ENCODE data around the gene PKP2.

The PKP2 gene

DNA sequence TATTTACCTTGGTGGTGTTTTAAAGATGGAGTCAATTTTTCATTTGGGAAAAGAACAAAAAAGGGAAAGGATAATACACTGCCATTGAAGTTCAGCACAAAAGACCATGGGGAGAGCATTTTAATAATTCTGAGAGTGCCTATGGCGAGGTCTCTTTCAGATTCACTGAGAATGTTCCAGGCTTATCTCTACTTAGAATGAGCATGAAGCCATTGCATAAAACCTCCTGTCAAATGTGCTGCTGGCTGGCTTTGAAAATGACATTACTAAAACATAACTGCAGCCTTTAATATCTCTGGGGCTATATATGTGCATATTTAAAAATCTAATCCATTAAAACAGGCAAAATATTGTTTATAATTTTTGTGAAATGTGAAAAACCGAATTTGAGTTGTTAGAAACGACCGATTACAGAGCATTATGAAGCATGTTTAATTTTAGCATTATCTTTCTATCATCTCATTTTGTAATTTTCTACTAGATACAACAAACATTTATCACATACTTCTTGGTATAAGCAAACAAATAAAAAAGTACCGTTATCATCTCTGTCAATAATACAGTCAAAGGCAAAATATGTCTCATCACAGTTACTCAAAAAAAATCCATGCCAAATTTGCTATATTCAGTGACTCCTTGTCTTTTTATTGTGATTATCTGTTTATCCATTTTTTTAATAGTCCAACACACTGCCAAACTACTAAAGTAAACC lies 95.2 kb downstream of the PKP2 start:
- Histone ChIP-seq H3K36me3 (ENCODE audit: control insufficient read depth, low read depth, low read length) (no peaks in the 10 kb centered on the region), H3K27ac (ENCODE audit: low read length) (no peak overlapping the region), H3K9ac (ENCODE audit: low read length) (no peak overlapping the region), H3K4me3 (ENCODE audit: low read length) (no peak overlapping the region), H3K4me1 (ENCODE audit: control insufficient read depth, low read depth, low read length) (no peaks in the 10 kb centered on the region), H3K27me3 (ENCODE audit: control insufficient read depth, insufficient read depth, low read length) (no peaks in the 10 kb centered on the region), H3K9me3 (ENCODE audit: control insufficient read depth, low read depth, low read length) (no peaks in the 10 kb centered on the region)

DNA sequence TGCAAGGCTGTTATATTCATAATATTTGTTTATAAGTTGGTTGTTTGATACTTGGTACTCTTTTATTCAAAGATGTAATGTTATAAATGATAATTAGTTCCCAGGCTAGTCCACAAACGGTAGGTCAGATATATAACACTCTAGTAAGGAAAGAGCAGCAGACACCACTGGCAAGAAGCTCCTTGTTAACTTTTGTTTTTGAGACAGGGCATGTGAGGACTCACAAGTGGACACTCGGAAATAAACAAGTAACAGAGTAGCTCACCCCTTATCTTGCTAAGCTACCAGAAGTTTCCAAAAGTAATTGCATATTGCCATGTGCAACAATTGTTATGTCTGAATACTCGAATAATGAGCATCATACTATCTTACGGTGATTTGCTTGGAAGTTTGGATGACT lies 102.3 kb downstream of the PKP2 start:
- H3K9ac ChIP-seq (ENCODE audit: low read length), result no peak overlapping the region
- H3K27me3 ChIP-seq (ENCODE audit: control insufficient read depth, insufficient read depth, low read length), result no peaks in the 10 kb centered on the region
- H3K27ac ChIP-seq (ENCODE audit: low read length), result no peak overlapping the region
- peaks cover 3% of the 10 kb centered on the region for H3K36me3 ChIP-seq (ENCODE audit: control insufficient read depth, low read depth, low read length)
- H3K4me3 ChIP-seq (ENCODE audit: low read length), result no peak overlapping the region
- H3K4me1 ChIP-seq (ENCODE audit: control insufficient read depth, low read depth, low read length), result no peaks in the 10 kb centered on the region
- no peaks in the 10 kb centered on the region for H3K9me3 ChIP-seq (ENCODE audit: control insufficient read depth, low read depth, low read length)

DNA sequence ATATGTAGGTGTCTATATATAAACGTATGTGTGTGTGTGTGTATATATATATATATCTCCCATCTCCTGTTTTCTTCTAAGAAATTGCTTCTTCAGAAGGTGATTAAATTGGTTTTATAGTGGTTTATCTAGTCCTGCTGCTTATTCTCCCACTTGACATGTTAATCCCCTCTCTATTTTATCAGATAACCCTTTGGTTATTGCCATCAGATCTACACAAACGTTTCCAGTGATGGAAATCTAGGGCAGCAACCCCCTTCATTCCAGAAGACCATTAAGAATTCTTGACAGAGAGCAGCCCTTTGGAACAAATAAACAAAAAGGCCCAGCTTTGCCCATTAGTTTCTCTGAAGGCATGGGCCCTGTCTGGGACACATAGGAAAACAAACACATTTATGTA lies 106.7 kb downstream of the PKP2 start:
- Histone ChIP-seq H3K27me3 (ENCODE audit: control insufficient read depth, insufficient read depth, low read length) (no peaks in the 10 kb centered on the region), H3K4me3 (ENCODE audit: low read length) (no peak overlapping the region), H3K4me1 (ENCODE audit: control insufficient read depth, low read depth, low read length) (no peaks in the 10 kb centered on the region), H3K27ac (ENCODE audit: low read length) (no peak overlapping the region), H3K9me3 (ENCODE audit: control insufficient read depth, low read depth, low read length) (no peaks in the 10 kb centered on the region), H3K36me3 (ENCODE audit: control insufficient read depth, low read depth, low read length) (no peaks in the 10 kb centered on the region), H3K9ac (ENCODE audit: low read length) (no peak overlapping the region)

DNA sequence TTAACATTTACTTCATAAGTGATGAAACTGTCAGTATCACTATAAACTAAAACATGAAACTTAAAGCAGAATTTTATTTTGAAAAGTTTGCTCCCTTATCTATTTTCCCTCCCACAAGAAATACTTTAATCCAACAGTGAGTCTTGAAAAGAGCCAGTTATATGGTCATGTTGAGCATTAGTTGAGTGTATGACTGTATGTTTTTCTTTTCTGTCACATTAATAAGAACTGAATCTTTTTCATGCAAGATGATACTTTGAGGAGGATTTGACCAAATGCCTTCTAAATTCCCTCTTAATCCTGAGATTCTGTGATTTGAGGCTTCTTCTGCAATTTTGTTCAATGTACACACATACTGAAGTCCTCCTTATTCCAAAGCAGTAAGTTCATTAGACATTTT lies 107.1 kb downstream of the PKP2 start:
- no peaks in the 10 kb centered on the region for H3K36me3 ChIP-seq (ENCODE audit: control insufficient read depth, low read depth, low read length)
- H3K9ac ChIP-seq (ENCODE audit: low read length), result no peak overlapping the region
- no peaks in the 10 kb centered on the region for H3K4me1 ChIP-seq (ENCODE audit: control insufficient read depth, low read depth, low read length)
- H3K4me3 ChIP-seq (ENCODE audit: low read length), result no peak overlapping the region
- H3K27ac ChIP-seq (ENCODE audit: low read length), result no peak overlapping the region
- H3K9me3 ChIP-seq (ENCODE audit: control insufficient read depth, low read depth, low read length), result no peaks in the 10 kb centered on the region
- H3K27me3 ChIP-seq (ENCODE audit: control insufficient read depth, insufficient read depth, low read length), result no peaks in the 10 kb centered on the region

DNA sequence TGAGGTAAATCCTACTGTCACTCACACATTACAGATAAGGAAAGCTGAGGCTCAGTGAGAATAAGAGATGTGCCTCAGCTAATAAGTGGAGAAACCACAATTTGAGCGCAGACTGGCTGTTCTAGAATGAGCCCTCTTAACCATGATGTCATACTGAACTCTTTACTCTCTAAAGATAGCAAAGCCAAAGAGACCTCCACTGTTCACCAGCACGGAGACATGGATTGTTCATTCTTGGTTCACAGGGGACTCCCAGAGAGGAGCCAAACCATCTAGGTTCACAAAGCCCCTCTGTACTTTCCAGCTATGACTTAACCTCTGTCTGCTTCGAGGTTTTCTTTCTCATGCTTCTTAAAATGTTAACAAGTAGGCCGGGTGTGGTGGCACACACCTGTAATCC lies 108.2 kb downstream of the PKP2 start:
- Histone ChIP-seq H3K36me3 (ENCODE audit: control insufficient read depth, low read depth, low read length) (no peaks in the 10 kb centered on the region), H3K9me3 (ENCODE audit: control insufficient read depth, low read depth, low read length) (no peaks in the 10 kb centered on the region), H3K27me3 (ENCODE audit: control insufficient read depth, insufficient read depth, low read length) (no peaks in the 10 kb centered on the region), H3K9ac (ENCODE audit: low read length) (no peak overlapping the region), H3K4me3 (ENCODE audit: low read length) (no peak overlapping the region), H3K4me1 (ENCODE audit: control insufficient read depth, low read depth, low read length) (no peaks in the 10 kb centered on the region), H3K27ac (ENCODE audit: low read length) (no peak overlapping the region)

DNA sequence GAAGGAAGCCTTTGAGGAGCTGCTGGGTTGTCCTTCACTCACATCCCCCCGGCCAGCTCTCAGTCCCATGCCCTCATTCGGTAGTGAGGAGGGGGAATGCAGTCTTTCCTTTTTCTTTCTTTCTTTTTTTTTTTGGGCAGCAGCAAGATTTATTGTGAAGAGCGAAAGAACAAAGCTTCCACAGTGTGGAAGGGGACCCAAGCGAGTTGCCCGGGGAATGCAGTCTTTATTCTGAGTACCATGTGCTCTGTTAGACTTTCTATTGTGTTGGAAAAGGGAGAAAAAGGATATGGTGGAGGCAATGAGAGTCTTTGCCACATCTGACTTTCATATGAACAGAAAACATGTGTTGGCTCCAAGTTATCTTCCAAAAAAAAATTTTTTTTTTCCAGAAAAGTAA lies 111.0 kb downstream of the PKP2 start:
- Histone ChIP-seq H3K9ac (ENCODE audit: low read length) (no peak overlapping the region), H3K4me3 (ENCODE audit: low read length) (no peak overlapping the region), H3K36me3 (ENCODE audit: control insufficient read depth, low read depth, low read length) (no peaks in the 10 kb centered on the region), H3K27me3 (ENCODE audit: control insufficient read depth, insufficient read depth, low read length) (no peaks in the 10 kb centered on the region), H3K4me1 (ENCODE audit: control insufficient read depth, low read depth, low read length) (no peaks in the 10 kb centered on the region), H3K27ac (ENCODE audit: low read length) (no peak overlapping the region), H3K9me3 (ENCODE audit: control insufficient read depth, low read depth, low read length) (no peaks in the 10 kb centered on the region)

DNA sequence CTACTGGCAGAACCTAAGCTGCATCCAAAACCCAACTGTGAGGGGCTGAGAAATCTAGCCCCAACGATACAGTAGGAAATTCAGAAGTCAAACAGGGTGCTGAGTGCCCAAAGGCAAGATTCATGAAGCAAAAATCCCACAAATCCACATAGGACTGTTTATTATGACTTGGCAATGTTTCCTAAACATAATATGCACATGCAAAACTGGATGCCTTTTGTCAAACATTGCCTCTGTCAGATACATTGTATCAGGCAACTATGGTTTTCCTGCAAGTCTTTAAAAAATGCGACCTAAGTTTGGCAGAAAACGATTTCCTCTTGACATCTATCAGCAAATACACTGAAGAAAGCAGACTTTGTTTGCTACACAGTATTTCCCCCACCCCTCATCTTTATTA lies 113.5 kb downstream of the PKP2 start:
- Histone ChIP-seq H3K9me3 (ENCODE audit: control insufficient read depth, low read depth, low read length) (no peaks in the 10 kb centered on the region), H3K27ac (ENCODE audit: low read length) (no peak overlapping the region), H3K9ac (ENCODE audit: low read length) (no peak overlapping the region), H3K4me3 (ENCODE audit: low read length) (no peak overlapping the region), H3K4me1 (ENCODE audit: control insufficient read depth, low read depth, low read length) (no peaks in the 10 kb centered on the region), H3K36me3 (ENCODE audit: control insufficient read depth, low read depth, low read length) (no peaks in the 10 kb centered on the region), H3K27me3 (ENCODE audit: control insufficient read depth, insufficient read depth, low read length) (no peaks in the 10 kb centered on the region)

DNA sequence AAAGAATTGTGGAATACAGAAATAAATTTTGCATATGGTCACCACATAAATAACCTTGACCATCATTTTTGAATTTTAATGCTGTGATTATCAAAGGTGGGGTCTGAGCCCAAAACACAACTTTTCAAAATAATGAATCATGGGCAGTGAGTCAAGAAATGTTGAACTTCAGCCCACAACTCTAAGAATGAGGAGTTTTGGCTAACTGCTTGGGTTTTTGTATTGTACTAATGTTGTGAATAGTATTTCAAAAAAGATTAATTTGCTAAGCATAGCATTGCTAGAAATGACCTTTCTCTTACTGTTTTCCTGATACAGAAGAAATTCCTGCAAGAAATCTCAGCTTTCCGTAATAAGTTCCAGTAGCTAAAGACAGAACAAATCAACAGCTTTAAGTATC lies 116.5 kb downstream of the PKP2 start:
- Histone ChIP-seq H3K4me1 (ENCODE audit: control insufficient read depth, low read depth, low read length) (no peaks in the 10 kb centered on the region), H3K9me3 (ENCODE audit: control insufficient read depth, low read depth, low read length) (no peaks in the 10 kb centered on the region), H3K27ac (ENCODE audit: low read length) (no peak overlapping the region), H3K9ac (ENCODE audit: low read length) (no peak overlapping the region), H3K4me3 (ENCODE audit: low read length) (no peak overlapping the region), H3K27me3 (ENCODE audit: control insufficient read depth, insufficient read depth, low read length) (no peaks in the 10 kb centered on the region), H3K36me3 (ENCODE audit: control insufficient read depth, low read depth, low read length) (no peaks in the 10 kb centered on the region)

DNA sequence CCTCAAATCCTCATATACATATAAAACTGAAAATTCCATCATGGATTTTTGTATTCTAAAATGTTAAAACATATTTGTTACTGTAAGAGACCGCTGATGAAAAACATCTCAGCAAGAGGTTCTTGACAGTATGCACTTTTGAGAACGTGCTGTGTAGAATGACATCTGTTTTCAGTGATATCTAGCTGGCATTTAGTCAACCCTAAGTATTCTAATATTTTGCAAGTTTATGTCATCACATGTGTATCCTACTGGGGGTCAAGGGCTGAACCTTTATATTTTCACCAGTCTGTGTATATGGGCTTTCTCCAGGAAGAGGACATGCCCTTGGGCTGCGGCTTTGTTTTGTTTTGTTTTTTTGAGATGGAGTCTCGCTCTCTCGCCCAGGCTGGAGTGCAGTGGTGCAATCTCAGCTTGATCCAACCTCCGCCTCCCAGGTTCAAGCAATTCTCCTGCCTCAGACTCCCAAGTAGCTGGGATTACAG lies 118.8 kb downstream of the PKP2 start:
- Histone ChIP-seq H3K27me3 (ENCODE audit: control insufficient read depth, insufficient read depth, low read length) (no peaks in the 10 kb centered on the region), H3K9ac (ENCODE audit: low read length) (no peak overlapping the region), H3K27ac (ENCODE audit: low read length) (no peak overlapping the region), H3K4me1 (ENCODE audit: control insufficient read depth, low read depth, low read length) (no peaks in the 10 kb centered on the region), H3K36me3 (ENCODE audit: control insufficient read depth, low read depth, low read length) (no peaks in the 10 kb centered on the region), H3K9me3 (ENCODE audit: control insufficient read depth, low read depth, low read length) (no peaks in the 10 kb centered on the region), H3K4me3 (ENCODE audit: low read length) (no peak overlapping the region)

DNA sequence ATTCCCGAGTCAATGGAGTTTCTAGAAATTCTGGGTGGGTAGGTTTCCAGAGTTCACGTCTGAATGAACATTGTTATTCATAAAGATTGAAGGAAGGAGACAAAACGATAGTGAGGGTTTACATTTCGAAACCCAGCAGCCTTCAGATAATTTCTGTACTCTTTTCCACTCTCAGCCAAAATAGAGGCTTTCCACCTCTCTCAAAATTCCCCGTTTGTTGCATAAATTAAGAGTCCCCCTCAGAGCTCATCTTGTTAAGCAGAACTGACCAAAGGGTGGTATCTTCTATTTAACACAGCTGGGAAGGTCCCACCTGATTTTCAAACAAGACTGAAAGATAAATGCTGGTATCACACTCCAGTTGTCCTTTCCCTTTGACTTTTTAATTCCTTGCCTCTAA lies 119.4 kb downstream of the PKP2 start:
- H3K36me3 ChIP-seq (ENCODE audit: control insufficient read depth, low read depth, low read length), result no peaks in the 10 kb centered on the region
- no peaks in the 10 kb centered on the region for H3K9me3 ChIP-seq (ENCODE audit: control insufficient read depth, low read depth, low read length)
- H3K9ac ChIP-seq (ENCODE audit: low read length), result no peak overlapping the region
- no peaks in the 10 kb centered on the region for H3K27me3 ChIP-seq (ENCODE audit: control insufficient read depth, insufficient read depth, low read length)
- H3K4me3 ChIP-seq (ENCODE audit: low read length), result no peak overlapping the region
- H3K27ac ChIP-seq (ENCODE audit: low read length), result no peak overlapping the region
- H3K4me1 ChIP-seq (ENCODE audit: control insufficient read depth, low read depth, low read length), result no peaks in the 10 kb centered on the region

DNA sequence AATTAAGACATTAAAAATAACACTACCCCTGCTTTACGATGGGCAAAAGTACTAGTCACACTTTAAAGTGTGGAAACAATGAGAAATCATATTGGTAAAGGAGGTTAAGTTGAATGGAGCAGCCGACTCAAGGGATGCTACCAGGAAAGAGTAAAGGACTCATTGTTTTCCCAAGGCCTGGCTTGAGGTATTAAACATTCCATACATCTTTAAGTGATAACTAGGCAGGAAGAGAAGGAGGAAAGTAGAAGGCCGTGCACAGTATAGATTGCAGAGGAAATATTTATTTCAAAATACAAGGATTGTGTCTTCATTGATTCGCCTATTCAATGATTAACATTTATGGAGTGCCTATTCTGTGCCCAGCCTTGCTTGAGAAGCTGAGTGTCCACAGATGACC lies 120.3 kb downstream of the PKP2 start:
- no peaks in the 10 kb centered on the region for H3K36me3 ChIP-seq (ENCODE audit: control insufficient read depth, low read depth, low read length)
- no peaks in the 10 kb centered on the region for H3K4me1 ChIP-seq (ENCODE audit: control insufficient read depth, low read depth, low read length)
- no peaks in the 10 kb centered on the region for H3K27me3 ChIP-seq (ENCODE audit: control insufficient read depth, insufficient read depth, low read length)
- no peak overlapping the region for H3K9ac ChIP-seq (ENCODE audit: low read length)
- no peak overlapping the region for H3K4me3 ChIP-seq (ENCODE audit: low read length)
- H3K27ac ChIP-seq (ENCODE audit: low read length), result no peak overlapping the region
- no peaks in the 10 kb centered on the region for H3K9me3 ChIP-seq (ENCODE audit: control insufficient read depth, low read depth, low read length)

DNA sequence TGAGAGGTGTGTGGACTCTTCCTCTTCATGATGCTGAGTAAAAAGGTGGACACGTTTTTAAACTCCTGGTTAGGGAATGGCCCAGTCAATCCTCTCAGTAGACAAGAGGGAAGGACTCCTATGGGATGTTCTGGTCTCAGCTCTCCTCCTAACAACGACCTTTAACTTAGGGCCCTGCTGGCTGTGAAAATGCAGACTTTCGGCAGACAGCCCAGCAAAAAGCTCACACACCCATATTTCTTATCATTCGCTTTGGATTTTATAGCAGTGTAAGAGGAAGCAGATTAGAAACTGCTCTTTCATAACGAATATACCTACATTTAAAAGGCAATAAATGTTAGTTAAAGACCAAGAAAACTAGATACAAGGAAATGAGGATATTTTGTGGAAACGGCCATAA lies 122.9 kb downstream of the PKP2 start:
- no peaks in the 10 kb centered on the region for H3K36me3 ChIP-seq (ENCODE audit: control insufficient read depth, low read depth, low read length)
- H3K27me3 ChIP-seq (ENCODE audit: control insufficient read depth, insufficient read depth, low read length), result no peaks in the 10 kb centered on the region
- H3K4me3 ChIP-seq (ENCODE audit: low read length), result no peak overlapping the region
- H3K9me3 ChIP-seq (ENCODE audit: control insufficient read depth, low read depth, low read length), result no peaks in the 10 kb centered on the region
- H3K9ac ChIP-seq (ENCODE audit: low read length), result no peak overlapping the region
- no peaks in the 10 kb centered on the region for H3K4me1 ChIP-seq (ENCODE audit: control insufficient read depth, low read depth, low read length)
- no peak overlapping the region for H3K27ac ChIP-seq (ENCODE audit: low read length)
